GM12878 (cell line): Measurements from ENCODE around the gene RANBP17. TPM values are rescaled to one million over a fixed set of nuclear protein-coding genes. Genes with fewer than 3 reads are reported as not detected.

Experiments used
- ATAC-seq: fragments of 200-7000 bp; cut with Tn5 transposase; 3 replicates; pipeline ENCODE4 v1.9.1; 2020; ENCODE audit warnings: mild to moderate bottlenecking, moderate library complexity
- BruUV-seq: library from RNA; stranded (reverse); fragments of 400-500 nt; replicated peaks from 2 replicates; lab custom pipeline; 2021; lab: Mats Ljungman, UMichigan
- CTCF ChIA-PET: fragments of 300-600 bp; sonication (Branson Sonifier 250); formaldehyde crosslinking; extraction: SDS; loops from one replicate; lab custom pipeline; 2021; ENCODE audit warnings: inconsistent platforms; lab: Yijun Ruan, JAX
- POLR2A ChIA-PET: fragments of 350-600 bp; formaldehyde crosslinking; extraction: SDS; loops from one replicate; lab custom pipeline; 2021; ENCODE audit warnings: inconsistent platforms; lab: Charles Lee
- RAD21 ChIA-PET: fragments of 300-600 bp; sonication (Branson Sonifier 250); formaldehyde crosslinking; loops from one replicate; lab custom pipeline; 2023; ENCODE audit warnings: antibody characterized with exemption; ENCODE audit not compliant: unreplicated experiment; lab: Charles Lee
- SMC1A ChIA-PET: fragments of 300-600 bp; sonication (Branson Sonifier 250); formaldehyde crosslinking; loops from one replicate; lab custom pipeline; 2023; ENCODE audit not compliant: unreplicated experiment, uncharacterized antibody; lab: Charles Lee
- DNase-seq: peaks from one replicate; pipeline ENCODE4 v3.0.0-alpha.2; 2011; ENCODE audit warnings: low read depth, low spot score
- FAIRE-seq: peaks from 3 replicates; lab custom pipeline; 2011; peaks lifted over from hg19 to GRCh38; lab: Jason Lieb, UNC
- H2AFZ ChIP-seq: 2 replicates; pipeline ENCODE4 v1.6.0; 2011; ENCODE audit warnings: low read depth, low read length, control low read depth; ENCODE audit not compliant: control insufficient read depth
- H3K27ac ChIP-seq: 2 replicates; pipeline ENCODE4 v1.5.1; 2011; ENCODE audit warnings: control low read depth; ENCODE audit not compliant: control insufficient read depth, insufficient read depth
- H3K27me3 ChIP-seq, 2 experiments: replicated peaks in 1 of 2; 2 replicates each; pipeline versions ENCODE4 v1.6.0 to v1.6.1; 2011; ENCODE audit warnings: low read length in 1 of 2; ENCODE audit not compliant: control insufficient read depth in 2 of 2, insufficient read depth in 2 of 2
- H3K36me3 ChIP-seq, 2 experiments: 2 replicates each; pipeline ENCODE4 v1.5.1; 2011; ENCODE audit warnings: low read length in 1 of 2; ENCODE audit not compliant: control insufficient read depth in 2 of 2, insufficient read depth in 2 of 2
- H3K4me1 ChIP-seq: 2 replicates; pipeline ENCODE4 v1.6.1; 2011; ENCODE audit warnings: mild to moderate bottlenecking, low read length, moderate library complexity, mixed read lengths; ENCODE audit not compliant: control insufficient read depth, insufficient read depth
- H3K4me2 ChIP-seq: 2 replicates; pipeline ENCODE4 v1.6.0; 2011; ENCODE audit warnings: control low read depth; ENCODE audit not compliant: control insufficient read depth, insufficient read depth
- H3K4me3 ChIP-seq: fragments of 200-600 bp; sonication (generic); 2 replicates; pipeline ENCODE4 v1.5.1; 2016
- H3K79me2 ChIP-seq: 2 replicates; pipeline ENCODE4 v1.6.0; 2011; ENCODE audit warnings: low read length; ENCODE audit not compliant: control insufficient read depth, insufficient read depth
- H3K9ac ChIP-seq: 2 replicates; pipeline ENCODE4 v1.8.0; 2011; ENCODE audit warnings: low read length, control low read depth, mixed read lengths; ENCODE audit not compliant: control insufficient read depth, insufficient read depth
- H3K9me3 ChIP-seq: replicated peaks from 3 replicates; pipeline ENCODE4 v1.5.1; 2011; ENCODE audit warnings: mild to moderate bottlenecking, low read length; ENCODE audit not compliant: control insufficient read depth, insufficient read depth
- H4K20me1 ChIP-seq: 2 replicates; pipeline ENCODE4 v1.6.0; 2011; ENCODE audit not compliant: control insufficient read depth, insufficient read depth
- BACH1 ChIP-seq: fragments of 450-650 bp; IDR thresholded peaks from 2 replicates; pipeline ENCODE4 v1.6.1; 2017; ENCODE audit warnings: mild to moderate bottlenecking, borderline replicate concordance
- BRCA1 ChIP-seq: IDR thresholded peaks from 2 replicates; pipeline ENCODE4 v1.6.1; 2011; ENCODE audit warnings: low read depth, low read length, improper control_type of control experiment
- CHD4 ChIP-seq: fragments of 200-600 bp; sonication (generic); IDR thresholded peaks from 2 replicates; pipeline ENCODE4 v1.6.1; 2016; ENCODE audit warnings: mild to moderate bottlenecking
- DPF2 ChIP-seq: fragments of 450-650 bp; IDR thresholded peaks from 2 replicates; pipeline ENCODE4 v1.6.1; 2017; ENCODE audit warnings: mild to moderate bottlenecking
- FOXM1 ChIP-seq: IDR thresholded peaks from 2 replicates; pipeline ENCODE4 v1.6.1; 2012; ENCODE audit warnings: low read depth, mild to moderate bottlenecking, inconsistent platforms, low read length, moderate library complexity
- HDAC6 ChIP-seq: fragments of 200-600 bp; sonication (generic); IDR thresholded peaks from one replicate; pipeline ENCODE4 v1.8.0; 2017; ENCODE audit warnings: antibody characterized with exemption; ENCODE audit not compliant: unreplicated experiment
- HDGF ChIP-seq: fragments of 450-650 bp; IDR thresholded peaks from 2 replicates; pipeline ENCODE4 v1.6.1; 2016; ENCODE audit warnings: antibody characterized with exemption
- JUNB ChIP-seq: IDR thresholded peaks from 2 replicates; pipeline ENCODE4 v1.6.1; 2016; ENCODE audit warnings: antibody characterized with exemption, mild to moderate bottlenecking
- MTA3 ChIP-seq: IDR thresholded peaks from 2 replicates; pipeline ENCODE4 v1.6.1; 2012; ENCODE audit warnings: low read length, inconsistent platforms, borderline replicate concordance
- PRDM15 ChIP-seq: fragments of 450-650 bp; formaldehyde crosslinking; IDR thresholded peaks from 2 replicates; pipeline ENCODE4 v1.4.0; 2020; ENCODE audit warnings: mild to moderate bottlenecking, moderate library complexity
- SREBF2 ChIP-seq: IDR thresholded peaks from 2 replicates; pipeline ENCODE4 v1.6.1; 2012; ENCODE audit warnings: mild to moderate bottlenecking, low read length
- SUPT20H ChIP-seq: IDR thresholded peaks from 2 replicates; pipeline ENCODE4 v1.6.1; 2011; ENCODE audit warnings: low read depth, mild to moderate bottlenecking, low read length, moderate library complexity, borderline replicate concordance; ENCODE audit not compliant: control insufficient read depth
- WGBS: methylation state at CpG from one replicate; pipeline ENCODE4 v1.1.6; 2016; ENCODE audit warnings: low lambda C conversion rate; ENCODE audit not compliant: insufficient replicate concordance, insufficient coverage; ENCODE audit errors: missing lambda C conversion rate; 5-methylcytosine and 5-hydroxymethylcytosine counted together
- in situ Hi-C: fragments of 300-500 bp; cut with MboI; formaldehyde crosslinking; loops from 9 replicates; pipeline ENCODE4 v1.14.3; 2018; ENCODE audit warnings: mixed read lengths
- intact Hi-C: fragments of 100-400 bp; cut with micrococcal nuclease; formaldehyde crosslinking; loops from one replicate; pipeline ENCODE4 v1.14.2; 2022; ENCODE audit not compliant: unreplicated experiment
- polyA plus RNA-seq, 11 experiments: library from polyadenylated mRNA; depleted of rRNA in 4 of 11; unstranded in 6 of 11; stranded (reverse) in 5 of 11; fragments of >200 nt; fragmentation: Nextera tagmentation in 4 of 11; fragmentation: Illumina TruSeq in 1 of 11; extraction: Ambion mirVana in 4 of 11; extraction: Trizol in 1 of 11; gene quantifications; 1 replicate in 1 of 11; 2 replicates in 10 of 11; pipeline versions ENCODE4 v1.2.1 to v1.2.3, GENCODE V29; 2011 to 2016; ENCODE audit warnings: inconsistent platforms in 2 of 11, missing spikeins in 2 of 11, low read depth in 1 of 11
- total RNA-seq, 4 experiments: library from RNA; depleted of rRNA in 3 of 4; stranded (reverse); fragments of >200 nt in 3 of 4; fragmentation: Illumina TruSeq in 1 of 4; extraction: Trizol in 1 of 4; gene quantifications; 2 replicates each; pipeline versions ENCODE4 v1.2.1 to v1.2.3, GENCODE V29; 2013 to 2021
- TF ChIP-seq, protein P1 (sequence below): fragments of 450-650 bp; IDR thresholded peaks from 2 replicates; pipeline ENCODE4 v1.6.1; 2017; ENCODE audit warnings: borderline replicate concordance

RANBP17 gene
- total and polyA plus RNA-seq, 10 of the 15 experiments (the other 5 are each of a cell fraction or from before 2014, with no cell fraction given) = 0.10 TPM; not detected in 9

DNA sequence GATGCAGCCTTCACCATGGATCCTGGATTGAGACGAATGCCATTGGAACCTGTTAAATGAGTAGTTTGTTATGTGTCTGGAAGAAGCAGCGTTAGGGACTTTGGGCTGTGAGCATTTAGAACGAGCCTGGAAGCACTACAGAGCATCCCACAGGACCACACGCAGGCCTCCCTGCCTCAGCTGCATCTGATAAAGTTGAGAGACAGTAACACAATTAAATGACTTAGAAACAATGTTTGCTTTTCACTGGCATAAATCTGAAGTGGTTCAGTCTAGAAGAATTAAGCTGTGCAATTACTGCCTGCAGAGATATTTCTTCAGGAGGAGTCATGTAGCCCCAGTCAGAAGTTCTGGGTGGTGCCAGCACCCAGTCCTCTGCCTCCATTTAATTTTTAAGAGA, 437.4 kb downstream of the RANBP17 start:
- H3K4me2 ChIP-seq = no peak overlapping the region
- H4K20me1 ChIP-seq = no peaks in the 10 kb centered on the region
- ATAC-seq = no peak
- no TSS peak for BruUV-seq
- no peak overlapping the region for H3K27ac ChIP-seq
- CTCF ChIA-PET = no interaction called here
- TF ChIP-seq MTA3 = no peak
- TF ChIP-seq, protein P1, sequence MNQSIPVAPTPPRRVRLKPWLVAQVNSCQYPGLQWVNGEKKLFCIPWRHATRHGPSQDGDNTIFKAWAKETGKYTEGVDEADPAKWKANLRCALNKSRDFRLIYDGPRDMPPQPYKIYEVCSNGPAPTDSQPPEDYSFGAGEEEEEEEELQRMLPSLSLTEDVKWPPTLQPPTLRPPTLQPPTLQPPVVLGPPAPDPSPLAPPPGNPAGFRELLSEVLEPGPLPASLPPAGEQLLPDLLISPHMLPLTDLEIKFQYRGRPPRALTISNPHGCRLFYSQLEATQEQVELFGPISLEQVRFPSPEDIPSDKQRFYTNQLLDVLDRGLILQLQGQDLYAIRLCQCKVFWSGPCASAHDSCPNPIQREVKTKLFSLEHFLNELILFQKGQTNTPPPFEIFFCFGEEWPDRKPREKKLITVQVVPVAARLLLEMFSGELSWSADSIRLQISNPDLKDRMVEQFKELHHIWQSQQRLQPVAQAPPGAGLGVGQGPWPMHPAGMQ = no peak
- TF ChIP-seq SREBF2 = no peak
- no peak for TF ChIP-seq BRCA1
- TF ChIP-seq HDGF = no peak
- TF ChIP-seq FOXM1 = no peak
- no peak for TF ChIP-seq SUPT20H
- TF ChIP-seq DPF2 = no peak
- no peak for TF ChIP-seq JUNB
- TF ChIP-seq PRDM15 = no peak
- no peak for TF ChIP-seq CHD4
- TF ChIP-seq BACH1 = no peak
- TF ChIP-seq HDAC6 = no peak
- no peak overlapping the region for H3K9ac ChIP-seq
- intact Hi-C loops = no loop called here
- no peak for DNase-seq
- no peak overlapping the region for H2AFZ ChIP-seq
- H3K36me3 ChIP-seq = no peaks in the 10 kb centered on the region
- in situ Hi-C loops = no loop called here
- no peaks in the 10 kb centered on the region for H3K9me3 ChIP-seq
- WGBS = 10% methylated on average over 4 of the region's 4 CpGs
- H3K79me2 ChIP-seq = no peaks in the 10 kb centered on the region
- POLR2A ChIA-PET = no interaction called here
- RAD21 ChIA-PET = no interaction called here
- SMC1A ChIA-PET = no interaction called here
- no peak for FAIRE-seq
- H3K4me1 ChIP-seq = no peaks in the 10 kb centered on the region
- no peak overlapping the region for H3K4me3 ChIP-seq
- H3K27me3 ChIP-seq = peaks cover 7 to 9% of the 10 kb centered on the region in 2 experiments; a peak in 3 of 4 replicates
